Stimulated activated CD4-positive, alpha-beta T cell treated with anti-CD3 and anti-CD28 coated beads, Interleukin-1b, Interleukin-23, amount 100 ng/mL, for 24 hours (primary cell): Measurements from ENCODE around the gene SEC11A.
A peak's percentile ranks its signal among the peaks of the same experiment; 100 is the strongest.

Source experiments
- DNase-seq, 4 experiments: peaks; one replicate each; pipeline ENCODE4 v3.0.0-alpha.2; 2020; ENCODE audit warnings: low read depth in 4 of 4, low spot score in 1 of 4

SEC11A gene

GRCh38 chr15:84685304-84685703 is 30.6 kb downstream of the SEC11A start:
- DNase-seq = no peak

- no peak for DNase-seq
Measured at GRCh38 chr15:84684092-84684491, 31.8 kb downstream of the SEC11A start.

GRCh38 chr15:84681831-84682230 is 34.1 kb downstream of the SEC11A start:
- no peak for DNase-seq

- no peak for DNase-seq
Measured at GRCh38 chr15:84671211-84671610, 44.7 kb downstream of the SEC11A start.

GRCh38 chr15:84669726-84670125 is 46.2 kb downstream of the SEC11A start:
- peak in 1 of 4 experiments; percentile 34 for DNase-seq

GRCh38 chr15:84668221-84668982 is 47.5 kb downstream of the SEC11A start:
- no peak for DNase-seq

GRCh38 chr15:84666373-84666772 is 49.6 kb downstream of the SEC11A start:
- no peak for DNase-seq

- DNase-seq = no peak
Measured at GRCh38 chr15:84661001-84661400, 54.9 kb downstream of the SEC11A start.

GRCh38 chr15:84659904-84660781 is 55.8 kb downstream of the SEC11A start:
- no peak for DNase-seq

- DNase-seq = no peak
Measured at GRCh38 chr15:84658788-84659411, 57.0 kb downstream of the SEC11A start.

- DNase-seq = peak in 3 of 4 experiments; percentile 45 to 82 (median 76)
Measured at GRCh38 chr15:84658080-84658787, 57.7 kb downstream of the SEC11A start, which contains the start of gene NMB. Gene NMB, minus strand, starts transcription at chr15:84658199. Its CDS starts 47 bp downstream, at chr15:84658152.

GRCh38 chr15:84657748-84658079 is 58.2 kb downstream of the SEC11A start:
- no peak for DNase-seq

- no peak for DNase-seq
Measured at GRCh38 chr15:84656972-84657371, 59.0 kb downstream of the SEC11A start.

GRCh38 chr15:84654689-84655453 is 61.1 kb downstream of the SEC11A start:
- DNase-seq = peak in 3 of 4 experiments; percentile 47 to 66 (median 61)

GRCh38 chr15:84653910-84654688 is 61.8 kb downstream of the SEC11A start, which contains the start of gene WDR73:
Gene WDR73, minus strand, starts transcription at chr15:84654283. Its CDS starts 9 bp downstream, at chr15:84654274.
- DNase-seq = peak; percentile 95 to 96 (median 96)

GRCh38 chr15:84653584-84653909 is 62.4 kb downstream of the SEC11A start:
- no peak for DNase-seq

- DNase-seq = no peak
Measured at GRCh38 chr15:84649706-84650105, 66.2 kb downstream of the SEC11A start.

GRCh38 chr15:84648539-84648938 is 67.4 kb downstream of the SEC11A start:
- no peak for DNase-seq

- DNase-seq = no peak
Measured at GRCh38 chr15:84647726-84648125, 68.2 kb downstream of the SEC11A start.

GRCh38 chr15:84645997-84646396 is 69.9 kb downstream of the SEC11A start:
- no peak for DNase-seq
